K562 (cell line): ENCODE data around the gene MN1. TPM values are rescaled to one million over a fixed set of nuclear protein-coding genes. Genes with fewer than 3 reads are reported as not detected.

Source experiments
- ATAC-seq: fragments of 200-7000 bp; cut with Tn5 transposase; 3 replicates; pipeline ENCODE4 v1.9.1; 2020; ENCODE audit warnings: moderate library complexity
- BruUV-seq: library from RNA; stranded (reverse); fragments of 400-500 nt; replicated peaks from 2 replicates; lab custom pipeline; 2021; lab: Mats Ljungman, UMichigan
- CTCF ChIA-PET: fragments of 300-600 bp; formaldehyde crosslinking; extraction: SDS; loops from one replicate; lab custom pipeline; 2021; ENCODE audit warnings: low intra/inter-chr PET ratio; lab: Yijun Ruan, JAX
- POLR2A ChIA-PET: fragments of 300-600, 350-650 bp; sonication (Branson Sonifier 250); formaldehyde crosslinking; extraction: SDS; loops from one replicate; lab custom pipeline; 2021; ENCODE audit warnings: antibody characterized with exemption, inconsistent platforms; lab: Yijun Ruan, JAX
- DNase-seq, 4 experiments: peaks; one replicate each; pipeline versions ENCODE4 v3.0.0 to v3.0.0-alpha.2; 2011 to 2018; ENCODE audit warnings: low spot score in 3 of 4, mixed read lengths in 3 of 4; ENCODE audit errors: extremely low read depth in 1 of 4
- FAIRE-seq: peaks from 2 replicates; lab custom pipeline; 2011; peaks lifted over from hg19 to GRCh38; lab: Jason Lieb, UNC
- H2AFZ ChIP-seq: 2 replicates; pipeline ENCODE4 v1.6.0; 2011; ENCODE audit warnings: low read depth, low read length, control low read depth, inconsistent platforms
- H3K27ac ChIP-seq: fragments of 200-600 bp; 3 replicates; pipeline ENCODE4 v1.8.0; 2011; ENCODE audit warnings: low read depth, mild to moderate bottlenecking, control low read depth, inconsistent platforms, low read length, moderate library complexity, mixed read lengths; ENCODE audit errors: extremely low read depth
- H3K27me3 ChIP-seq, 2 experiments: fragments of 300-600 bp in 1 of 2; 2 replicates in 1 of 2; 3 replicates in 1 of 2; pipeline versions ENCODE4 v1.6.0 to v1.8.0; 2011; ENCODE audit warnings: inconsistent platforms in 2 of 2, low read length in 2 of 2, mild to moderate bottlenecking in 1 of 2, mixed read lengths in 1 of 2, moderate library complexity in 1 of 2; ENCODE audit not compliant: control insufficient read depth in 2 of 2, insufficient read depth in 2 of 2
- H3K36me3 ChIP-seq: fragments of 300-600 bp; 3 replicates; pipeline ENCODE4 v1.8.0; 2011; ENCODE audit warnings: mild to moderate bottlenecking, low read length, inconsistent platforms; ENCODE audit not compliant: control insufficient read depth, insufficient read depth
- H3K4me1 ChIP-seq, 2 experiments: fragments of 200-600 bp in 1 of 2; replicated peaks in 1 of 2; 2 replicates in 1 of 2; 3 replicates in 1 of 2; pipeline versions ENCODE4 v1.5.1 to v1.8.0; 2011; ENCODE audit warnings: inconsistent platforms in 2 of 2, low read length in 2 of 2, mild to moderate bottlenecking in 1 of 2, mixed read lengths in 1 of 2, moderate library complexity in 1 of 2; ENCODE audit not compliant: control insufficient read depth in 2 of 2, insufficient read depth in 2 of 2
- H3K4me2 ChIP-seq: 2 replicates; pipeline ENCODE4 v1.6.1; 2011; ENCODE audit warnings: low read length, control low read depth, inconsistent platforms, mixed read lengths; ENCODE audit not compliant: insufficient read depth
- H3K4me3 ChIP-seq: fragments of 200-600 bp; sonication (generic), shearing (Covaris generic); 2 replicates; pipeline ENCODE4 v1.5.1; 2016; ENCODE audit warnings: control low read depth, inconsistent platforms
- H3K79me2 ChIP-seq: fragments of 200-600 bp; 3 replicates; pipeline ENCODE4 v1.8.0; 2011; ENCODE audit warnings: low read length, inconsistent platforms; ENCODE audit not compliant: control insufficient read depth, insufficient read depth
- H3K9ac ChIP-seq, 2 experiments: 2 replicates each; pipeline versions ENCODE4 v1.6.0 to v1.6.1; 2011; ENCODE audit warnings: low read depth in 2 of 2, low read length in 2 of 2, control low read depth in 1 of 2, inconsistent platforms in 1 of 2, mild to moderate bottlenecking in 1 of 2, mixed read lengths in 1 of 2; ENCODE audit not compliant: insufficient read depth in 1 of 2
- H3K9me1 ChIP-seq: one replicate; pipeline ENCODE4 v1.6.0; 2011; ENCODE audit warnings: inconsistent platforms, mild to moderate bottlenecking, low read length, moderate library complexity; ENCODE audit not compliant: control insufficient read depth, insufficient read depth
- H3K9me3 ChIP-seq: replicated peaks from 2 replicates; pipeline ENCODE4 v1.5.1; 2011; ENCODE audit warnings: low read depth, low read length, inconsistent platforms; ENCODE audit not compliant: control insufficient read depth, insufficient read depth
- H4K20me1 ChIP-seq: replicated peaks from 2 replicates; pipeline ENCODE4 v1.6.1; 2011; ENCODE audit warnings: low read length, inconsistent platforms, mixed read lengths; ENCODE audit not compliant: control insufficient read depth, insufficient read depth
- AFF4 ChIP-seq: sonication (generic); formaldehyde crosslinking; IDR thresholded peaks from 2 replicates; pipeline ENCODE4 v1.8.0; 2023; ENCODE audit warnings: mild to moderate bottlenecking, missing genetic modification reagents
- C11orf30 ChIP-seq: fragments of 450-650 bp; IDR thresholded peaks from 2 replicates; pipeline ENCODE4 v1.6.1; 2016; ENCODE audit warnings: low read depth, mild to moderate bottlenecking
- CBX8 ChIP-seq: fragments of 200-600 bp; sonication (generic); IDR thresholded peaks from 2 replicates; pipeline ENCODE4 v1.6.1; 2012; ENCODE audit warnings: borderline replicate concordance, mixed run types, low read depth, mild to moderate bottlenecking, moderate library complexity, mixed read lengths, low read length, control low read depth, inconsistent platforms; ENCODE audit not compliant: poor library complexity, severe bottlenecking; ENCODE audit errors: extremely low read depth
- MAFF ChIP-seq: IDR thresholded peaks from 2 replicates; pipeline ENCODE4 v1.6.1; 2012; ENCODE audit warnings: low read length, improper control_type of control experiment
- MAFG ChIP-seq: fragments of 450-650 bp; conservative IDR thresholded peaks from 2 replicates; pipeline ENCODE4 v1.6.1; 2016; ENCODE audit warnings: missing genetic modification characterization, missing compliant biosample characterization
- MAFK ChIP-seq: IDR thresholded peaks from 2 replicates; pipeline ENCODE4 v1.6.1; 2011; ENCODE audit warnings: low read length, improper control_type of control experiment
- NEUROD1 ChIP-seq: fragments of 150-350 bp; IDR thresholded peaks from 2 replicates; pipeline ENCODE4 v1.6.1; 2014; ENCODE audit warnings: borderline replicate concordance, low read length, low read depth; ENCODE audit not compliant: partially characterized antibody
- RB1 ChIP-seq: fragments of 450-650 bp; IDR thresholded peaks from 2 replicates; pipeline ENCODE4 v1.6.1; 2017; ENCODE audit warnings: low read depth, mild to moderate bottlenecking
- SRSF3 ChIP-seq: fragments of 200-400 bp; formaldehyde crosslinking; IDR thresholded peaks from 2 replicates; pipeline ENCODE4 v1.6.1; 2016; ENCODE audit warnings: mild to moderate bottlenecking, low read length, moderate library complexity; ENCODE audit not compliant: insufficient read depth
- ZBTB26 ChIP-seq: fragments of 450-650 bp; formaldehyde crosslinking; IDR thresholded peaks from 2 replicates; pipeline ENCODE4 v1.4.0; 2022; ENCODE audit warnings: missing genetic modification characterization
- ZNF24 ChIP-seq: fragments of 450-650 bp; IDR thresholded peaks from 2 replicates; pipeline ENCODE4 v1.6.1; 2016
- ZNF282 ChIP-seq: sonication (generic); formaldehyde crosslinking; IDR thresholded peaks from 2 replicates; pipeline ENCODE4 v1.8.1; 2023; ENCODE audit warnings: missing genetic modification reagents
- ZNF316 ChIP-seq: fragments of 450-650 bp; IDR thresholded peaks from 2 replicates; pipeline ENCODE4 v1.6.1; 2016
- WGBS: fragments of 100-300 bp; shearing (Covaris generic); methylation state at CpG from one replicate; pipeline ENCODE4 v1.1.6; 2016; ENCODE audit warnings: low coverage, mixed read lengths; ENCODE audit not compliant: insufficient coverage; ENCODE audit errors: missing lambda C conversion rate; 5-methylcytosine and 5-hydroxymethylcytosine counted together
- in situ Hi-C: fragments of 300-500 bp; cut with MboI; formaldehyde crosslinking; loops from 4 replicates; pipeline ENCODE4 v1.15.0; 2018; ENCODE audit warnings: inconsistent platforms, mixed read lengths
- intact Hi-C: fragments of 100-400 bp; cut with micrococcal nuclease; formaldehyde crosslinking; loops from 2 replicates; pipeline ENCODE4 v1.14.2; 2022
- polyA plus RNA-seq, 8 experiments: library from polyadenylated mRNA; depleted of rRNA in 4 of 8; stranded (reverse) in 5 of 8; unstranded in 3 of 8; fragments of >200 nt; fragmentation: Nextera tagmentation in 2 of 8; fragmentation: Illumina TruSeq in 1 of 8; extraction: Ambion mirVana in 2 of 8; extraction: Trizol in 1 of 8; gene quantifications; 2 replicates each; pipeline versions ENCODE4 v1.2.1 to v1.2.3, GENCODE V29; 2011 to 2014; ENCODE audit warnings: inconsistent platforms in 1 of 8, missing spikeins in 1 of 8
- total RNA-seq, 7 experiments: library from RNA; depleted of rRNA in 6 of 7; stranded (reverse); fragments of >200 nt in 6 of 7; fragmentation: Illumina TruSeq in 2 of 7; extraction: Trizol in 2 of 7; gene quantifications; 2 replicates each; pipeline versions ENCODE4 v1.2.1 to v1.2.3, GENCODE V29; 2011 to 2021; ENCODE audit warnings: low replicate concordance in 1 of 7

MN1 gene
- total and polyA plus RNA-seq, 9 of the 15 experiments (the other 6 are each of a cell fraction or from before 2014, with no cell fraction given): under 0.01 to 0.05 (median 0.03) TPM; not detected in 5

GRCh38 chr22:27808451-27809225 is 7.1 kb upstream of the MN1 start:
- no peak overlapping the region for H3K27ac ChIP-seq
- ATAC-seq (no peak), FAIRE-seq (no peak)
- H3K4me2 ChIP-seq: no peak overlapping the region
- 0 out of 2 replicates have a peak, but pooled peaks cover 4% of the 10 kb centered on the region for H4K20me1 ChIP-seq
- CTCF ChIA-PET: no interaction called here
- no peaks in the 10 kb centered on the region for H3K36me3 ChIP-seq
- H3K9me1 ChIP-seq: no peaks in the 10 kb centered on the region
- TF ChIP-seq ZNF282 (no peak), SRSF3 (no peak), NEUROD1 (no peak), C11orf30 (peak; percentile 71), MAFG (tag) (peak; percentile 57), MAFK (peak; percentile 35; the same call in 1 of the 2 replicates), ZBTB26 (CRISPR knock-in tag) (no peak), ZNF316 (peak; percentile 81), CBX8 (no peak), RB1 (no peak), AFF4 (CRISPR knock-in tag) (no peak), ZNF24 (no peak), MAFF (peak; percentile 42)
- TF ChIP-seq, all 486 proteins: peak for 5
- Histone ChIP-seq H3K79me2 (no peaks in the 10 kb centered on the region), H3K9me3 (no peaks in the 10 kb centered on the region), H3K4me3 (no peak overlapping the region), H3K27me3 (peaks cover 2 to 33% of the 10 kb centered on the region in 2 experiments; a peak in 4 of 5 replicates), H3K9ac (no peak overlapping the region), H3K4me1 (peaks cover 0 to 12% of the 10 kb centered on the region in 2 experiments; a peak in 3 of 5 replicates), H2AFZ (no peak overlapping the region)
- BruUV-seq: no TSS peak
- no peak for DNase-seq
- POLR2A ChIA-PET: no interaction called here
- intact Hi-C loops: loop anchor here (10.0 kb wide), 2 partner anchors 404 to 1054 kb away; no protein-coding TSS in a partner anchor
- 10% methylated on average over 18 of the region's 18 CpGs for whole genome bisulfite sequencing
- in situ Hi-C loops: loop anchor here (25.0 kb wide), 2 partner anchors 396 to 1046 kb away; no protein-coding TSS in a partner anchor
